Cerebellar nuclear complex (tissue), 1 donor: ENCODE data around the gene RNF26.

Experiments
- DNase-seq, 2 experiments: peaks; one replicate each; lab custom pipeline; 2025; lab: John Stamatoyannopoulos, UW

RNF26 gene

GRCh38 chr11:119336744-119337469, 2.6 kb downstream of the RNF26 start:
- no peak for DNase-seq

GRCh38 chr11:119337581-119338317, 3.4 kb downstream of the RNF26 start:
- DNase-seq = no peak

GRCh38 chr11:119338318-119338890, 4.1 kb downstream of the RNF26 start:
- peak in 1 of 2 experiments; percentile 31 for DNase-seq

GRCh38 chr11:119338965-119339588, 4.8 kb downstream of the RNF26 start:
- DNase-seq = no peak

DNA sequence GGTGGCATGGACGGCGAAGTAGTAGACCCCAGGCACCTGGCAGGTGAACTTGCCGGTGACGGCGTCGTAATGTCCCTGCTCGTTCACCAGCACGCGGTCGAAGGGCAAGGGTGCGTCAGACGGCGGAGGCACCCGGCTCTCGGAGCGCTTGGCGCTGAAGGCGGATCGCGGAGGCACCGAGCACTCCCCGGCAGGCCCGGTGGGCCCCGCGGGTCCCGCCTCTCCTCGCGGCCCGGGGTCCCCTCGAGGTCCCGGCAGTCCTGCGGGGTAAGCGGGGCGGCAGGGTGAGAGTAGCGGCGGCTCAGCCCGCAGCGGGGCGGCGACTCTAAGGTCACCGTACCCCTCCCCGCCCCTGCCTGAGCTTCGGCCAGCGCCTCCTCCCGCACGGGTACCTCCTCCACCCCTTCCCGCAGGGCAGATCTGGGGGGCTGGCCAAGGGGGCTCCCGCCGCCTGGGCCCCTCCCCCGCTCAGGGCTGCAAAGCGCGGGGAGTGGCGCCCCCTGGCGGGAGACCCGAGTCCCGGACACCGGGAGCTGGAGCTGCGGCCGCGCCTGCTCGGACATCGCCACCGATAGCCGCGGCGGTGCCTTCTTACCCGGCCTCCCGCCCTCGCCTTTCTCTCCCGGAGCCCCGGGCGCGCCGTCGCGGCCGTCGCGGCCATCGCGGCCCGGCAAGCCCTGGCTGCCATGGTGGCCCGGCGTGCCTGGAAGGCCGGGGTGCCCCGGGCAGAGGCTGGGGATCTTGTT, 5.4 kb downstream of the RNF26 start:
- DNase-seq = no peak

- DNase-seq = no peak
Measured at GRCh38 chr11:119340335-119341221, 6.3 kb downstream of the RNF26 start, which contains the start of gene C1QTNF5. Gene C1QTNF5 (minus strand): TSS chr11:119340883. CDS start chr11:119340397, 486 bp downstream.

DNA sequence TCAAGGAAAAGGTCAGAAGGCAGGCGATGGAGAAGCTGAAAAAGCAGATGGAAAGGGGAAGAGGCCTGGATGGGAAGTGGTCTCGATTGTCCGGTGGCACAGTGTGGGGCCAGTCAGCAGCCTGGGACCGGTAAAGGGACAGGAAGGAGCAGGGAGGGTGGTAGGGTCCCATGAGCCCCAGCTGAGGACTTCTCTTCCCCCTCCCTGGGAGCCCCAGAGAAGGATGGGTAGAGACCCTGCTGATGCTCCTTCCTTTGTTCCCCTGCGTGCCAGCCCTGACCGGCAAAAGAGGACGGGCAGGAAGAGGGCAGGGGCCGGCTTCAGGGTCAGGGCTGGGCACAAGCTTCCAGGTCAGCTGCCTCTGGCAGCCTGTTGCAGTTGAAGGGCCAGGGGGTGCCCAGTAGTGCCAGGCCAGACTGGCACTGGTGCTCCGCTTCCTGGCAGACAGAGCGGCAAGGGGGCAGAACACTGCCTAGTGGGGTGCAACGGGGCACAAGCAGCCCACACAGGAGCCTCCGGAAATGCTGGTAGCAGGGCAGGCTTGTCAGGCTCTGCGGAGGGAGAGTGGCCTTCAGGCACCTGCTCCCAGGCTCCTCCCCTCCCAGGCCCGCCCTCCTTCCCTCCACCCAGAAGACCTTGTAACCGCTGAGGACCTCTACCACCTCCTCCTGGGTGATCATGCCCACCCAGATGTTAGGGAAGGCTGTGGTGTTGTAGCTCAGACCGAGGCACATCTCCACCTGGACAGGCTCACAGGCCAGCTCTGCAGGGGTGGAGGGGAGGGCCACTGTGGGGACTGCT, 7.1 kb downstream of the RNF26 start:
- DNase-seq = no peak

DNA sequence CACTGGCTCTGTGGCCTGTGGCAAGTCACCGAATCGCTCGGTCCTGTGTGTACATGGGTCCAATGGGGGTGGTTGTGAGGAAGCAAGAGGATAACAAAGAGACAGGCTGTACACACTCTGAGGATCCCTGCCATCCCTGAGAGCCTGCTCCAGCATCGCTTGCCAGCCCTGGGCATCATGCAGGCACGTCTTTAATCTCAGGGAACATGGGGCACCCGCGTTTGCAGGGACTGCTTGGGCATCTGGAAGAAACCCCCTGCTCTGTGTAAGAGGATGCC, 7.6 kb downstream of the RNF26 start:
- DNase-seq = no peak

- no peak for DNase-seq
Measured at GRCh38 chr11:119342362-119343130, 8.2 kb downstream of the RNF26 start.

DNA sequence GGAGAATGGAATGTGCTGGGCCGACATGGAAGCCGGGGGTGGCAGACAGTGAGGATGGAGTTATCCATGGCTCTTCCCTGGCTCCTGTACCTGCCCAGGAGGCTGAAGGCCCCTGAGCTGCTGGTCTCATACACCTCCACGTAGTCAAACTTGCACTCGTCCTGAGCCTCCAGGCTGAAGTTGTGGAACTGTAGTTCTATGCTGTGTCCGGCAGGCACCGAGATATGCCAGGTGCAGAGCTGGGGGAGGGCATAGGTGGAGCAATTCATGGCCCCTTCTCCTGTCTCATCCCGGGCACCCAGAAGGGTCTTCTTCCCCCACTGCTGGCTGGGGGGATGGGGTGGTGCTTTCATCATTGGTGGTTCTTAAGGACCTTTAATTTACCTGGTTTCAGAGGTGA, 9.4 kb downstream of the RNF26 start:
- DNase-seq = no peak

DNA sequence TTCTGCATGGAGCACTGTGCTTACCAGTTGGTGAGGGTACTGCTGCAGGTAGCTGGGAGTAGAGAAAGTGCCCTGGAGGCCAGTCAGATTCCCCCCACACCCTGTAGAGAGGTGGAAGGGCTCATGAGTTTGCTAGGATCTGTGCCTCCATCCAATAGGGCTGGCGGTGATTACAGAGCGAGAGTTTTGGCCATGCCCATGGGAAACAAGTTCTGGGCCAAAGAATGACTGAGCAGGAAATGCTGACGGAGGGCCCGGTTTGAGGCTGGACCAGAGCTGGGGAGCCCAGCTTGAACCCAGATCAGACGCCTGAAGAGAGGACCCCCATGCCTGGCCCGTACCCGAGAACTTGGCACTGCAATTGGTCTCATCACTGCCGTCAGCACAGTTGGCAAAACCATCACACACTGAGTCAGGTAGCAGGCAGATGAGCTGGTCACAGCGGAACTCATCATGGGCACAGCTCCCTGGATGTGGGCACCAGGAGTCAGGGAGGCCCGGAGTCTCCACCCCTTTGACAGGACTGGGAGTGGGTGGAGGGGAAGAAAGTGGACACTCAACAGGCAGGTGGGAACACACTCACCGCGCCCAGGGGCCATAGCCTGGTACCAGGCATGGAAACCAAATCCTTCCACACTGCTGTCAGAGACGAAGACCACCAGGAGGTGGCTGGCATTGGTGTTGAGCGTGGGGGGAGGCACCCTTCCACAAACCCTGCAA, 10.1 kb downstream of the RNF26 start:
- DNase-seq = no peak

GRCh38 chr11:119345685-119346084, 11.4 kb downstream of the RNF26 start:
- no peak for DNase-seq

GRCh38 chr11:119346605-119347004, 12.3 kb downstream of the RNF26 start, which contains the start of gene MFRP:
Gene MFRP (minus strand): TSS chr11:119346705. CDS start chr11:119346513, 192 bp downstream.
- DNase-seq = no peak

GRCh38 chr11:119347242-119347641, 12.9 kb downstream of the RNF26 start:
- DNase-seq = no peak

GRCh38 chr11:119347940-119348605, 13.7 kb downstream of the RNF26 start:
- no peak for DNase-seq

DNA sequence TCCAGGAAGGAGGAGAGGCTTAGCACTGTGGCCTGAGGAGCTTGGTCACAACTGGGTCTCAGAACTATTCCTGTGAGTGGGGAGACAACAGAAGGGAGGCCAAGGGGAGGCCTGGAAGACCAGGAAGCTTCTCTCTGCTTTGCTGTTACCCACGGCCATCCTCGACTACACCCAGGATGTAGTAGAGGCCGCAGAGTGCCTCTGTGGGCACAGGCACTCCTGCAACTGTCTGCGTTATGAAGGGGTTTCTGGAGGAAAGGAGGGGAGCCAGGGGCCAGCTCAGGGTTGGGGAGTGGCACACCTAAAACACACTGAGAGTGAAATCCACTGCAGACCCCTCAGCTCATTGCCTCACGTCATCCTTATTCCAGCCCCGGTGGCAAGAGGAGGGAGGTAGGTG, 16.0 kb downstream of the RNF26 start:
- DNase-seq = no peak

GRCh38 chr11:119351232-119351631, 16.9 kb downstream of the RNF26 start:
- no peak for DNase-seq

DNA sequence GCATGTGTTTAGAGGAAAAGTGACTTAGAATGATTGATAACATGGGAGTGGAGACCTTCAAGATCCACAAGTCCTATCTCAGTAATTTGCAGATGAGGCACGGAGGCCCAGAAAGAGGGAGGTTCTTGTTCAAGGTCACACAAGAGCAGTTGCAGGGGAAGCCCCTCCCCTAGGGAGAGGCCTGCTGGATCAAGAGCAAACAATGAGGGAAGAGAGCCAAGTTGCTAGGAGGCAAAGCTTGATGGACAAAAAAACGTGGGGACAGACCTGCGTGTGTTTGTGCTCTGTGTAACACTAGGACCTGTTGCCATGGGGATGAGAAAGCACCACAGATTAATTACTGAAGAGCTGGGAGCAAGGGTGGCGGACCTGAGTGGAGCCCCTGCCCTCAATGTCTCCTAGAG, 18.5 kb downstream of the RNF26 start:
- no peak for DNase-seq
